Lower lobe of right lung (tissue), 2 donors: ENCODE results near the gene GADD45GIP1. TPM values are rescaled to one million over a fixed set of nuclear protein-coding genes. Genes with fewer than 3 reads are reported as not detected.

ENCODE experiments used
- ATAC-seq, 2 donors: fragments of 200-7000 bp; cut with Tn5 transposase; one replicate each; pipeline ENCODE4 v1.9.1; 2020 to 2022; ENCODE audit warnings: mild to moderate bottlenecking in 2 of 2, moderate library complexity in 2 of 2
- DNase-seq: peaks from one replicate; pipeline ENCODE4 v3.0.0-alpha.2; 2020
- H3K27ac ChIP-seq: fragments of 200-600 bp; one replicate; pipeline ENCODE4 v1.8.0; 2022
- H3K27me3 ChIP-seq: fragments of 200-600 bp; one replicate; pipeline ENCODE4 v1.8.0; 2022; ENCODE audit warnings: low read depth
- H3K36me3 ChIP-seq: fragments of 200-600 bp; one replicate; pipeline ENCODE4 v1.8.0; 2022; ENCODE audit warnings: mild to moderate bottlenecking
- H3K4me1 ChIP-seq: fragments of 200-600 bp; one replicate; pipeline ENCODE4 v1.8.0; 2022
- H3K4me3 ChIP-seq: fragments of 200-600 bp; one replicate; pipeline ENCODE4 v1.8.0; 2022; ENCODE audit warnings: mild to moderate bottlenecking
- H3K9me3 ChIP-seq: fragments of 200-600 bp; one replicate; pipeline ENCODE4 v1.8.0; 2022
- intact Hi-C: fragments of 100-400 bp; cut with DNase I; formaldehyde crosslinking; loops from one replicate; pipeline ENCODE4 v1.11.0; 2022
- total RNA-seq: library from RNA; stranded (reverse); fragmentation: NEBNext Ultra II Directional; extraction: Animal tissue kit (Norgen Biotek cat#: 25700); gene quantifications from one replicate; pipeline ENCODE4 v1.2.1, GENCODE V29; 2021
- TF ChIP-seq, protein P1 (sequence below): fragments of 200-600 bp; IDR thresholded peaks from one replicate; pipeline ENCODE4 v1.8.0; 2022; ENCODE audit warnings: antibody characterized with exemption, mild to moderate bottlenecking
- donor health status: DM: no; HTN: yes; CAD: no; lungs with severe emphysema.

GADD45GIP1 gene
- total RNA-seq, 1 donor from 2014 or later, result 14.8 TPM

DNA sequence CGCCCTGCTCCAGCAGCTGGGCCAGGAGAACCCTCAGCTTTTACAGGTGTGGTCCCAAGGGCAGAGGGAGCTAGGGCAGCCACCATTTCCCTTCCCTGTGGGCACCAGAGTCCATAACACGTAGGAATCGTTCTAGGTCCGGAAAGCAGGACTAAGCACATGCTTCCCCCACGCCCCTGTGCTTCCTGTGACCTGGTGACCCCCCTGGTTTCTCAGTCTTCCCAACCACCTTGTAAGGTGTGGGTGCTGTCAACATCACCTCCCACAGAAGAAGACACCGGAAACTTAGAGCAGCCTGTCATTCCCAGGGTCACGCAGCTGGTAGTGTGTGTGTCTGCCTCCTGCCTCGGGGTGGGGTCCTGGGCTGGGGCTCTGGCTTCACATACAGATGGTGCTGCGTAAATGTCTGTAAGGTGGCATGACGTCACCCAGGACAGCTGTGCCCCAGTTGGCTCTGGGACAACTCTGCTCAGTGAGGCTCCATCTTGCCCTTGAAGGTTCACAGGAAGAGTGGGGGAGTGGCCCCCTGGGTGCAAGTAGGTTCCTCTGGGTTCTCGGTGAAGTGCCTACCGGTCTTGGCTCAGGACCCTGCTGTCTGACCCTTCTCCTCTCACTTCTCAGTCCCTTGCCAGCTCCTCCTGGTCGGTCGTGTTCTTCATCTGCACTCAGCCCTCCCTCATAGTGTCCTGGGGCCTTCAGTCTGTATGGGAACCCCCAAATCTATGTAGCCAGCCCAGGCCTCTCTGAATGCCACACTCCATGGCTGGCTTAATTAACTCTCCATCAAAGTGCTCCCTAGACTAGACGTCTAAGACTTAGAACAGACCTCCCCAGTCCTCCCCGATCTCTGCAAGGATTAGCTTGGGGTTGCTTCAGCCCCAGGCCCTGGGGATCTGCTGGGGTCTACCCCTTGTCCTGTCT lies 7.4 kb downstream of the GADD45GIP1 start:
- Histone ChIP-seq H3K9me3 (no peaks in the 10 kb centered on the region), H3K36me3 (peaks cover 78% of the 10 kb centered on the region), H3K4me1 (peaks cover 43% of the 10 kb centered on the region), H3K4me3 (no peak overlapping the region), H3K27me3 (no peaks in the 10 kb centered on the region), H3K27ac (no peak overlapping the region)
- intact Hi-C loops, result no loop called here
- DNase-seq (no peak), ATAC-seq (no peak)
- TF ChIP-seq, protein P1, sequence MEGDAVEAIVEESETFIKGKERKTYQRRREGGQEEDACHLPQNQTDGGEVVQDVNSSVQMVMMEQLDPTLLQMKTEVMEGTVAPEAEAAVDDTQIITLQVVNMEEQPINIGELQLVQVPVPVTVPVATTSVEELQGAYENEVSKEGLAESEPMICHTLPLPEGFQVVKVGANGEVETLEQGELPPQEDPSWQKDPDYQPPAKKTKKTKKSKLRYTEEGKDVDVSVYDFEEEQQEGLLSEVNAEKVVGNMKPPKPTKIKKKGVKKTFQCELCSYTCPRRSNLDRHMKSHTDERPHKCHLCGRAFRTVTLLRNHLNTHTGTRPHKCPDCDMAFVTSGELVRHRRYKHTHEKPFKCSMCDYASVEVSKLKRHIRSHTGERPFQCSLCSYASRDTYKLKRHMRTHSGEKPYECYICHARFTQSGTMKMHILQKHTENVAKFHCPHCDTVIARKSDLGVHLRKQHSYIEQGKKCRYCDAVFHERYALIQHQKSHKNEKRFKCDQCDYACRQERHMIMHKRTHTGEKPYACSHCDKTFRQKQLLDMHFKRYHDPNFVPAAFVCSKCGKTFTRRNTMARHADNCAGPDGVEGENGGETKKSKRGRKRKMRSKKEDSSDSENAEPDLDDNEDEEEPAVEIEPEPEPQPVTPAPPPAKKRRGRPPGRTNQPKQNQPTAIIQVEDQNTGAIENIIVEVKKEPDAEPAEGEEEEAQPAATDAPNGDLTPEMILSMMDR, result no peak

DNA sequence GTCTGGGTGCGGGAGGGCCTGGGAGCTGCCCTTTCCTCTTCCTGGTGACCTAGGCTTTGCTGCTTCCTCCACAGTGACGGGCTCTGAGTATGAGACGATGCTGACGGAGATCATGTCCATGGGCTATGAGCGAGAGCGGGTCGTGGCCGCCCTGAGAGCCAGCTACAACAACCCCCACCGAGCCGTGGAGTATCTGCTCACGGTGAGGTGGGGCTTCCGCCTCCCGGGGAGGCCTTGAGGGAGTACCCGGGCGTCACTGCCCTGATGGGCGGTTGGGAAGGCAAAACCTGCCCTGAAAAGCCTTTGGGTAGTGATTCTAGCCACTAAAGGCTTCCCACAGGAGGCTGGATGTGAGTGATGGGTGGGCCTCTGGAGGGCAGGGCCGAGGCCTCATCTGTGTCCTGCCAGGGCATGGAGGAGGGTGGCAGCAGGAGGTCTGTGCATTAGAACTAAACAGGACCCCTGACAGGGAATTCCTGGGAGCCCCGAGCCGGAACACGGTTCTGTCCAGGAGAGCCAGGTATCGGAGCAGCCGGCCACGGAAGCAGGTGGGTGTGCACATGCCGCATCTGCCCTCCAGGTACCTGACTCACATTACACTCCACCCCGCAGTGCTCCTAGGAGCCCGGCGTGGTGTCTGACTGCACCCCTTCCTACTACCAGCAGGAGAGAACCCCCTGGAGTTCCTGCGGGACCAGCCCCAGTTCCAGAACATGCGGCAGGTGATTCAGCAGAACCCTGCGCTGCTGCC lies 8.2 kb downstream of the GADD45GIP1 start:
- Histone ChIP-seq H3K4me1 (peaks cover 44% of the 10 kb centered on the region), H3K27ac (no peak overlapping the region), H3K9me3 (no peaks in the 10 kb centered on the region), H3K36me3 (peaks cover 78% of the 10 kb centered on the region), H3K27me3 (no peaks in the 10 kb centered on the region), H3K4me3 (no peak overlapping the region)
- intact Hi-C loops, result no loop called here
- ATAC-seq (no peak), DNase-seq (no peak)
- TF ChIP-seq, protein P1, result no peak

DNA sequence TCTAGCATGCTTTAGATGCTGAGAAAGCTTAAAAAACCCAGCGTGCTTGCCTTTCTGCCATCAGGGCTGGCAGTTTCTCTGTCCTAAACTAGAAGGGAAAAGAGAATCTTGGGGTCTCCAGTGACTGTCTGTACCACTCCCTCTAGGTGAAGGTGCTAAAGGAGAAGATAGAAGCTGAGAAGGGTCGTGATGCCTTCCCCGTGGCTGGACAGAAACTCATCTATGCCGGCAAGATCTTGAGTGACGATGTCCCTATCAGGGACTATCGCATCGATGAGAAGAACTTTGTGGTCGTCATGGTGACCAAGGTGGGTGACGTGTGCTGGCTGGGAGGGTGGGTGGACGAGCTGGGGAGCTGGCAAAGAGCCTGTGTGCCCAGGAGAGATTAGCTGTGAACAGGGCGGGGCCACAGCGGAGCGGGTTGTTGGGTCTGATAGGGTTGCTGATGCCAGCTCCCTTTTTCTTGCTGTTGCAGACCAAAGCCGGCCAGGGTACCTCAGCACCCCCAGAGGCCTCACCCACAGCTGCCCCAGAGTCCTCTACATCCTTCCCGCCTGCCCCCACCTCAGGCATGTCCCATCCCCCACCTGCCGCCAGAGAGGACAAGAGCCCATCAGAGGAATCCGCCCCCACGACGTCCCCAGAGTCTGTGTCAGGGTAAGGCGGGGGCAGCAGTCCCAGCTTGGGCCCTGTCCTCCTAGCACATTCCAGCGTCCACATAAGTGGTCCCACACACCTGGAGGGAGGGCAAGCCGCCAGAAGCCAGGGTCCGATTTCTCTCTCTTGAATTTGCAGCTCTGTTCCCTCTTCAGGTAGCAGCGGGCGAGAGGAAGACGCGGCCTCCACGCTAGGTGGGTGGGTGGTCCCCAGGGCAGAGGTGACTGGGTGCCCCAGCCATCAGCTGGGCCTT lies 9.1 kb downstream of the GADD45GIP1 start:
- no peak overlapping the region for H3K27ac ChIP-seq
- H3K4me1 ChIP-seq, result peaks cover 46% of the 10 kb centered on the region
- peaks cover 79% of the 10 kb centered on the region for H3K36me3 ChIP-seq
- no peaks in the 10 kb centered on the region for H3K27me3 ChIP-seq
- peak; percentile 48 for DNase-seq
- H3K9me3 ChIP-seq, result no peaks in the 10 kb centered on the region
- no peak for ATAC-seq
- no peak overlapping the region for H3K4me3 ChIP-seq
- TF ChIP-seq, protein P1, result no peak
- intact Hi-C loops, result no loop called here

DNA sequence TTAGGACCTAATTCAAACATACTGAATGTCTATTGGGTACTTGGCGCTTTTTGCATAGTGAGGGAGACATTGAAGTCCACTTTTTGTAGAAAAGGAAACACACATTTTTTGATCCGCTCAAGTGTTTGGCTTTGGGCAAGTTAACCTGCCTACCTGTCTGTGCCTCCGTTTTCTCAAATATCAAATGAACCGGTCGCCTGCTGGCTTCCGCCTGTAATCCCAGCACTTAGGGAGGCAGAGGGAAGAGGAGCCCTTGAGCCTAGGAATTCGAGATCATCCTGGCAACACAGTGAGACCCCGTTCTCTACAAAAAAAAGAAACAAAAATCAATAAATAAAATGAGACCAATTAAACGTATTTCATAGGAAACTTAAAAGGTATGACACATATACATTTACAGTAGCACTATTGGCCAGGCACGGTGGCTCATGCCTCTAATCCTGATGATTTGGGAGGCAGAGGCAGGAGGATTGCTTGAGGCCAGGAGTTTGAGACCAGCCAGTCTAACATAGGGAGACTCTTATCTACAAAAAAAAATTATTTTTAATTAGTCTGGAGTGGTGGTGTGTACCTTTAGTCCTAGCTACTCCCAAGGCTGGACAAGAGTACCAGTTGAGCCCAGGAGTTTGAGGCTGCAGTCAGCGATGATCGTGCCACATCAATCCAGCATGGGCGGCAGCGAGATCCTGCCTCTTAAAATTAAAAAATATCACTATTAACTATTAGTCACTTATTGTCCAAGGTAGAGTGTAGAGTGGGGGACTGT lies 10.1 kb downstream of the GADD45GIP1 start:
- H3K4me3 ChIP-seq, result peak overlapping the region; percentile 77
- H3K27ac ChIP-seq, result peak overlapping the region; percentile 93
- no peak for ATAC-seq
- no peaks in the 10 kb centered on the region for H3K9me3 ChIP-seq
- intact Hi-C loops, result no loop called here
- TF ChIP-seq, protein P1, result no peak
- H3K36me3 ChIP-seq, result peaks cover 79% of the 10 kb centered on the region
- DNase-seq, result no peak
- H3K4me1 ChIP-seq, result peaks cover 45% of the 10 kb centered on the region
- H3K27me3 ChIP-seq, result no peaks in the 10 kb centered on the region
